ENCODE results near the gene CEP57L1. TPM values are rescaled to one million over a fixed set of nuclear protein-coding genes. Genes with fewer than 3 reads are reported as not detected.

The CEP57L1 gene
- total RNA-seq, 4 donors from 2014 or later = 17.3 to 28.3 (median 27.3) TPM

GRCh38 chr6:109087661-109088264, 7.5 kb upstream of the CEP57L1 start:
- no peak for DNase-seq (ENCODE audit: low spot score in 2 of 2)
- Histone ChIP-seq H3K9me3 (no peaks in the 10 kb centered on the region), H3K27me3 (no peaks in the 10 kb centered on the region), H3K27ac (peak overlapping the region in 1 of 4 donors; percentile 22), H3K36me3 (peaks cover 0 to 5% (median 0%) of the 10 kb centered on the region in 3 donors), H3K4me1 (peaks cover 0 to 53% (median 14%) of the 10 kb centered on the region in 4 donors), H3K4me3 (no peak overlapping the region)
- WGBS, 2 donors = 56 to 58% methylated on average over 5 of the region's 5 CpGs
- TF ChIP-seq CTCF (IDR thresholded peaks at IDR 0.05) = no peak
- TF ChIP-seq POLR2A (IDR thresholded peaks at IDR 0.05) = no peak
- no peak for TF ChIP-seq EP300 (IDR thresholded peaks at IDR 0.05)

DNA sequence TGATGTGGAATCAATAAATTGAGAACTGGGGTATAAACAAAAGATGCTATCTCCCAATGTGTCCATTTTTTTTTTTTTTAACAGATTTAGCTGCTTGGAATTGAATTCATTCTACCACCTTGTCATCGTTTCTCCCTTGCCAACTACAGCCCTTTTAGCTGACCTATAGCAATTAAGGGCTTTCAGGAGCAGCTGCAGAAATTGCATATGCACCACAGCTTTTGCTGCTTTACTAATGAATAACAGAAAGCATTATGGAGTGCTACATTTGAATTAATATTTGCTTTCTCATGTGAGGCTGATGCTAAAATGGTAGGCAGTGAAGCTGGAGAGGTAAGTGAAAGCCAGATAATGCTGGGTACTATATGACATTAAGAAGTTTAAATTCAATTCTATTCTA, 6.3 kb upstream of the CEP57L1 start:
- DNase-seq (ENCODE audit: low spot score in 2 of 2) = no peak
- WGBS, 2 donors = 50 to 82% methylated on average over 1 of the region's 1 CpG
- Histone ChIP-seq H3K4me3 (no peak overlapping the region), H3K4me1 (peaks cover 0 to 60% (median 14%) of the 10 kb centered on the region in 4 donors), H3K27ac (no peak overlapping the region), H3K9me3 (no peaks in the 10 kb centered on the region), H3K27me3 (no peaks in the 10 kb centered on the region), H3K36me3 (peaks cover 0 to 5% (median 0%) of the 10 kb centered on the region in 3 donors)
- TF ChIP-seq CTCF (IDR thresholded peaks at IDR 0.05) = no peak
- TF ChIP-seq POLR2A (IDR thresholded peaks at IDR 0.05) = no peak
- TF ChIP-seq EP300 (IDR thresholded peaks at IDR 0.05) = no peak

DNA sequence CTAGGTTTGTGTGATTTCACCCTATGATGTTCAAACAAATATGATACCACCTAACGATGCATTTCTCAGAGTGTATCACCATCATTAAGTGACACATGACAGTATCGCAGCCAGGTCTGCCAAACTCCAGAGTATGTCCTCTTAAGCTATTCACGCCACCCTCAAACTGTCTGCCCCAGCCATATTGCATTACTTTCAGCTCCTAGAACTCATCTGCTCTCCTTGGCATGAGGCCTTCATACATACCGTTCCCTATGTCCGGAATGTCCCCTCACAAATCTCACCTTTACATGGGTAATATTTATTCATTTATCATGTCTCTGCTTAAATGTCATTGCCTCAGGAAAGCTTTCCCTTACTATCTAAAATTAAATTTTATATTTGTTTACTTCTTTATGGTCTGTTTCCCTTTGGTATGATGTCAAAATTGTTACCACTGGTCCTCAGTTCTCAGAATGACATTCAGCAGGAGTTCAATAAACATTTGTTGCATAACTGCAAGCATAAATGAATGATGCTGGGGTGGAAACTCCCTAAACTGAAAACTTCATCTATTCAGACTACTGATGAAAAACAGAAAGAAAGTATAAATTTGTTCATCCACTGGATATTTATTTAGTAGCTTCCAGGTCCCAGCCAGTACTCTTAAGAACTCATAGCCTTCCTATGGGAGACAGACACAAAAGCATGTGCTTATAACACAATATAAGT, 3.8 kb upstream of the CEP57L1 start:
- Histone ChIP-seq H3K36me3 (no peaks in the 10 kb centered on the region), H3K27me3 (no peaks in the 10 kb centered on the region), H3K4me1 (peaks cover 0 to 68% (median 21%) of the 10 kb centered on the region in 4 donors), H3K4me3 (peak overlapping the region in 2 of 4 donors; percentile 76 to 82), H3K27ac (no peak overlapping the region), H3K9me3 (no peaks in the 10 kb centered on the region)
- DNase-seq (ENCODE audit: low spot score in 2 of 2) = no peak
- WGBS, 2 donors = 94 to 95% methylated on average over 5 of the region's 5 CpGs
- TF ChIP-seq POLR2A (IDR thresholded peaks at IDR 0.05) (no peak), EP300 (IDR thresholded peaks at IDR 0.05) (no peak), CTCF (IDR thresholded peaks at IDR 0.05) (no peak)

DNA sequence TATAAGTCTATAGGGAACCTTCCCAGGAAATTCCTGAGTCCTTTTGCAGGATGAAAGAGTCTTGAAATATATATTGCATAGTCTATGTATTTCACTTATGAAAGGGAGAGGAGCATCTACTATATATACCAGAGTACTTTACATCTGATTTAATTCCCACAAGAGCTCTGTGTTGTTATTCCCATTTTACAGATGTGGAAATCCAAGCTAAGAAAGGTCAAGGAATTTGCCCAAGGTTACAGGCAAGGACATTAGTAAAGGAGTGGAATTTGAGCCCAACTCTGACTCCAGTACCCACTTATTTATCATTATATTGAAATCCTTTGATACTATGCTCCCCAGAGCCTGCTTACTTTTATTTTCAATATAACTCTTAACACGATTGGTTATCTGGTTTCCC, 3.2 kb upstream of the CEP57L1 start:
- 42 to 55% methylated on average over 1 of the region's 1 CpG for WGBS, 2 donors
- Histone ChIP-seq H3K27me3 (no peaks in the 10 kb centered on the region), H3K36me3 (no peaks in the 10 kb centered on the region), H3K4me3 (peak overlapping the region in 2 of 4 donors; percentile 76 to 82), H3K4me1 (peaks cover 0 to 72% (median 22%) of the 10 kb centered on the region in 4 donors), H3K9me3 (no peaks in the 10 kb centered on the region), H3K27ac (no peak overlapping the region)
- TF ChIP-seq CTCF (IDR thresholded peaks at IDR 0.05) (no peak), EP300 (IDR thresholded peaks at IDR 0.05) (no peak), POLR2A (IDR thresholded peaks at IDR 0.05) (no peak)
- DNase-seq (ENCODE audit: low spot score in 2 of 2) = no peak
